Measurements from ENCODE around the gene RAB21.

Gene RAB21

GRCh38 chr12:71848212-71848611, 93.5 kb downstream of the RAB21 start:
- Histone ChIP-seq H3K27me3 (ENCODE audit: insufficient read depth, low read length, poor library complexity, severe bottlenecking) (no peaks in the 10 kb centered on the region), H3K36me3 (ENCODE audit: insufficient read depth, low read length) (peaks cover 4% of the 10 kb centered on the region; the same call in 1 of the 2 replicates), H4K20me1 (ENCODE audit: insufficient read depth, low read length, poor library complexity, severe bottlenecking) (peaks cover 52% of the 10 kb centered on the region), H3K9me2 (replicated peaks; ENCODE audit: low read depth, low read length) (no peaks in the 10 kb centered on the region), H2AFZ (ENCODE audit: low read length) (no peak overlapping the region), H3F3A (ENCODE audit: low read depth) (peaks cover 3% of the 10 kb centered on the region; the same call in 1 of the 2 replicates), H3K79me2 (ENCODE audit: insufficient read depth, low read length) (peaks cover 100% of the 10 kb centered on the region), H3K9me3 (ENCODE audit: insufficient read depth, low read depth, low read length) (peaks cover 14% of the 10 kb centered on the region; the same call in 1 of the 2 replicates), H3K4me2 (ENCODE audit: low read depth, low read length, poor library complexity, severe bottlenecking) (no peak overlapping the region), H3K4me1 (ENCODE audit: insufficient read depth, low read length, poor library complexity, severe bottlenecking) (peaks cover 27% of the 10 kb centered on the region), H3K4me3 (ENCODE audit: low read length, poor library complexity, severe bottlenecking) (no peak overlapping the region), H3K9ac (ENCODE audit: low read depth, low read length, poor library complexity, severe bottlenecking) (no peak overlapping the region)
- no peak for TF ChIP-seq CTCF (conservative IDR thresholded peaks at IDR 0.05; ENCODE audit: low read length)
- TF ChIP-seq EZH2phosphoT487 (IDR thresholded peaks at IDR 0.05; ENCODE audit: borderline replicate concordance): no peak

- Histone ChIP-seq H3K4me2 (ENCODE audit: low read depth, low read length, poor library complexity, severe bottlenecking) (no peak overlapping the region), H4K20me1 (ENCODE audit: insufficient read depth, low read length, poor library complexity, severe bottlenecking) (peaks cover 51% of the 10 kb centered on the region), H3K36me3 (ENCODE audit: insufficient read depth, low read length) (peaks cover 4% of the 10 kb centered on the region; the same call in 1 of the 2 replicates), H3F3A (ENCODE audit: low read depth) (peaks cover 3% of the 10 kb centered on the region; the same call in 1 of the 2 replicates), H3K4me3 (ENCODE audit: low read length, poor library complexity, severe bottlenecking) (no peak overlapping the region), H3K4me1 (ENCODE audit: insufficient read depth, low read length, poor library complexity, severe bottlenecking) (peaks cover 20% of the 10 kb centered on the region), H2AFZ (ENCODE audit: low read length) (no peak overlapping the region), H3K9me2 (replicated peaks; ENCODE audit: low read depth, low read length) (no peaks in the 10 kb centered on the region), H3K79me2 (ENCODE audit: insufficient read depth, low read length) (peaks cover 97% of the 10 kb centered on the region), H3K9me3 (ENCODE audit: insufficient read depth, low read depth, low read length) (peaks cover 14% of the 10 kb centered on the region; the same call in 1 of the 2 replicates), H3K9ac (ENCODE audit: low read depth, low read length, poor library complexity, severe bottlenecking) (no peak overlapping the region), H3K27me3 (ENCODE audit: insufficient read depth, low read length, poor library complexity, severe bottlenecking) (no peaks in the 10 kb centered on the region)
- no peak for TF ChIP-seq CTCF (conservative IDR thresholded peaks at IDR 0.05; ENCODE audit: low read length)
- TF ChIP-seq EZH2phosphoT487 (IDR thresholded peaks at IDR 0.05; ENCODE audit: borderline replicate concordance): no peak
These were observed 94.6 kb downstream of the RAB21 start for GRCh38 chr12:71849109-71849851.
